ENCODE results near the gene S100A2. TPM values are rescaled to one million over a fixed set of nuclear protein-coding genes. Genes with fewer than 3 reads are reported as not detected.

The S100A2 gene
- total RNA-seq, 1 donor from 2014 or later = 3.8 TPM

- H3K27me3 ChIP-seq (ENCODE audit: insufficient read depth, low read length) = no peaks in the 10 kb centered on the region
- Mint-ChIP-seq H3K27ac (ENCODE audit: unreplicated experiment) (peak within 1 kb of the TSS; percentile 72), H3K4me3 (ENCODE audit: unreplicated experiment) (no peak within 1 kb of the TSS), H3K4me1 (ENCODE audit: low read depth, unreplicated experiment) (peaks cover 58% of the 10 kb centered on the region), H3K9me3 (ENCODE audit: unreplicated experiment) (no peaks in the 10 kb centered on the region), H3K36me3 (ENCODE audit: low read depth, unreplicated experiment) (peaks cover 2% of the 10 kb centered on the region), H3K27me3 (ENCODE audit: low read depth, unreplicated experiment) (no peaks in the 10 kb centered on the region)
- H3K4me2 ChIP-seq (ENCODE audit: low read length) = peak within 1 kb of the TSS; percentile 49
- DNase-seq (ENCODE audit: low read depth) = peak; percentile 71
- peak within 1 kb of the TSS; percentile 31 for H2AFZ ChIP-seq (ENCODE audit: low read depth, low read length)
- no peak within 1 kb of the TSS for H3K27ac ChIP-seq (ENCODE audit: low read depth, low read length)
- H3K9me3 ChIP-seq (ENCODE audit: insufficient read depth, low read depth, low read length) = no peaks in the 10 kb centered on the region
- H3K4me3 ChIP-seq (ENCODE audit: insufficient read depth, low read depth, low read length) = no peak within 1 kb of the TSS
- no peaks in the 10 kb centered on the region for H3K36me3 ChIP-seq (ENCODE audit: insufficient read depth, low read length)
- H3K79me2 ChIP-seq (ENCODE audit: insufficient read depth, low read length) = peaks cover 5% of the 10 kb centered on the region
- no peak within 1 kb of the TSS for H3K9ac ChIP-seq (ENCODE audit: low read length)
- no peak for FAIRE-seq
- TF ChIP-seq EZH2 (IDR thresholded peaks at IDR 0.05; ENCODE audit: insufficient read depth, low read length) (no peak), CTCF (IDR thresholded peaks at IDR 0.05; ENCODE audit: insufficient read depth, low read depth, low read length) (no peak)
- H4K20me1 ChIP-seq (ENCODE audit: insufficient read depth, low read length) = no peaks in the 10 kb centered on the region
- peaks cover 39% of the 10 kb centered on the region for H3K4me1 ChIP-seq (ENCODE audit: insufficient read depth, low read length)
These were observed 25.0 kb downstream of the S100A2 start, which contains the start of gene S100A5 for GRCh38 chr1:153540394-153541361. TSS of gene S100A5 (minus strand) at chr1:153540934. CDS start at chr1:153540191, 743 bp downstream.

DNA sequence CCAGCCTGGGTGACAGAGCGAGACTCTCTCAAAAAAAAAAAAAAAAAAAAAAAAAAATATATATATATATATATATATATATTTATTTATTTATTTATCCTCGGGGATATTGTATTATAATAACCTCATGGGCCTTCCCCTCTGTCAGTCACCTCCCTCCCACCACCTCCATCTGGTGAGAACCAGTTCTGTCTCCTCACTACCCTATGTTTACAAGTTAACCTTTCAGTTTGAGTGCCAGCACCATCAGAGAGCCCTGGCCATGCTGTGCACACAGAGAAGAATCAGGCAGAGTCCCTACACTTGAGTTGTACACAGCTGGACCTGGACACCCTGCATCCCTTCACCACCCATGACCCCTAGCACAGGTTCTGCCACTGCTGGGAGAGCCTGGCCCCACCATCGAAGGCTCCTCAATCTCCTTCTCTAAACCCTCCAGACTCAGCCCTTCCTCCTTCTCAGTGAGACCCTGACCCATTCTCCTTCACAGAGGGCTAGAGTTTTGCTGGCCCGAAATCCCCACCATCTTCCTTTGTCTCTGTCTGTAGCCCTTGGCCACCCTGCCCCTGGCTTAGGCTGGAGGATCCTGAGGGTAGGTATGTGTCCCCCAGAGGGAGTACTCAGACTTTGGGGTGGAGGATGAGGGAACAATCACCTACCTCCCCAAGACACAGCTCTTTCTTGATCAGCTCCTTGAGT, 26.1 kb downstream of the S100A2 start:
- Mint-ChIP-seq H3K27ac (ENCODE audit: unreplicated experiment) (peak overlapping the region; percentile 58), H3K4me1 (ENCODE audit: low read depth, unreplicated experiment) (peaks cover 50% of the 10 kb centered on the region)
- FAIRE-seq = no peak

More for the DNA sequence above, 26.1 kb downstream of the S100A2 start:
- no peak for DNase-seq (ENCODE audit: low read depth)
- no peaks in the 10 kb centered on the region for H3K9me3 ChIP-seq (ENCODE audit: insufficient read depth, low read depth, low read length)
- Mint-ChIP-seq H3K27me3 (ENCODE audit: low read depth, unreplicated experiment) (no peaks in the 10 kb centered on the region), H3K9me3 (ENCODE audit: unreplicated experiment) (no peaks in the 10 kb centered on the region), H3K4me3 (ENCODE audit: unreplicated experiment) (no peak overlapping the region), H3K36me3 (ENCODE audit: low read depth, unreplicated experiment) (peaks cover 2% of the 10 kb centered on the region)
- no peak overlapping the region for H3K9ac ChIP-seq (ENCODE audit: low read length)
- H3K4me1 ChIP-seq (ENCODE audit: insufficient read depth, low read length) = peaks cover 39% of the 10 kb centered on the region
- H3K79me2 ChIP-seq (ENCODE audit: insufficient read depth, low read length) = peaks cover 16% of the 10 kb centered on the region
- no peak overlapping the region for H3K27ac ChIP-seq (ENCODE audit: low read depth, low read length)
- H3K27me3 ChIP-seq (ENCODE audit: insufficient read depth, low read length) = no peaks in the 10 kb centered on the region
- no peaks in the 10 kb centered on the region for H4K20me1 ChIP-seq (ENCODE audit: insufficient read depth, low read length)
- H2AFZ ChIP-seq (ENCODE audit: low read depth, low read length) = no peak overlapping the region
- no peak for TF ChIP-seq CTCF (IDR thresholded peaks at IDR 0.05; ENCODE audit: insufficient read depth, low read depth, low read length)
- TF ChIP-seq EZH2 (IDR thresholded peaks at IDR 0.05; ENCODE audit: insufficient read depth, low read length) = no peak
- no peak overlapping the region for H3K4me3 ChIP-seq (ENCODE audit: insufficient read depth, low read depth, low read length)
- H3K4me2 ChIP-seq (ENCODE audit: low read length) = no peak overlapping the region
- H3K36me3 ChIP-seq (ENCODE audit: insufficient read depth, low read length) = no peaks in the 10 kb centered on the region

All from astrocyte (in vitro differentiated cells and primary cell).